Stimulated activated CD8-positive, alpha-beta memory T cell treated with anti-CD3 and anti-CD28 coated beads, Interleukin-7, amount 100 ng/mL, for 1 hour (primary cell): ENCODE measurements around the gene CAMTA1.

Source experiments
- DNase-seq, 2 donors: peaks; one replicate each; pipeline ENCODE4 v3.0.0-alpha.2; 2020; ENCODE audit warnings: low read depth in 2 of 2

Gene CAMTA1

DNA sequence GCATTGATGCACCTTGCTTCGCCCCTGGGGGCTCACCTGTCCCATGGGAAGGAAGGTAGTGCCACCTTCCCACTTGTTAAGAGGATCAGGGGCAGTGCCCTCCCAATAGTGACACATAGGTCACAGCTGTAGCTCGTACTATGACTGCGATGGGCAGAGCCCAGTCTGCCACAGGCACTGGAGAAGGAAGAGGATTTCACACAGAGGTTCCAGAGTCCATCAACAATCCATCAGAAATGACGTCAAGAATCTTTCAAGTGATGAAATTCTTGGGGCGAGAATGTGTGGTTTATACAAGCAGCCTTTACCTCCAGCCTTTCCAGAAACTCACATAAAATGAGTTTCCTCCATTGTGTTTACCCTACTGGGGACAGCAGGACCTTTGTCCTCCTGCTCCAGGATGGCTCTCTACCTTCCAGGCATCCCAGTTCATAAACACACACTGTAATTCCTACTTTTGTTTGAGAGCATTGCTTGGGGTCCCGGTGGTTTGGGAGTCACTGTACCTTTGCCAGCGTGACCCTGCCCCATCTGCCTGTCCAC, 725.2 kb downstream of the CAMTA1 start:
- no peak for DNase-seq

DNA sequence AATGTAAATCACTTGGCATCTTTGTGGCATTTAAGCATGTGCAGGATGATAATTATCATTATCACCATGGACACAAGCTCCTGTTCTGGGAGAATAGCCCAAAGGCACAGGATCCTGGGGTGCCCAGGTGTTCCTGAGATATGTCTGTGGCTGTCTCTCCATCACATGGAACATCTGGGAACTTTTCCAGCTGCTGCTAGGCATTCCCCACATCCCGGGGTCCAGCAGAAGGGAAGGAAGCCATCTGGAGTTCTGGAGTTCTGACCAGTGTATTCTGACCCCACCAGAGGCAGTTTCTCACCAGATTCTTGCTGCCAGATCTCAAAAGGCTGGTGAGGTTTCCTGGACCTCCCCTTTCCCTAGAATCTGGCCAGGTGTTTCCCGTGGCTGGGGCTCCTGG, 726.1 kb downstream of the CAMTA1 start:
- no peak for DNase-seq

DNA sequence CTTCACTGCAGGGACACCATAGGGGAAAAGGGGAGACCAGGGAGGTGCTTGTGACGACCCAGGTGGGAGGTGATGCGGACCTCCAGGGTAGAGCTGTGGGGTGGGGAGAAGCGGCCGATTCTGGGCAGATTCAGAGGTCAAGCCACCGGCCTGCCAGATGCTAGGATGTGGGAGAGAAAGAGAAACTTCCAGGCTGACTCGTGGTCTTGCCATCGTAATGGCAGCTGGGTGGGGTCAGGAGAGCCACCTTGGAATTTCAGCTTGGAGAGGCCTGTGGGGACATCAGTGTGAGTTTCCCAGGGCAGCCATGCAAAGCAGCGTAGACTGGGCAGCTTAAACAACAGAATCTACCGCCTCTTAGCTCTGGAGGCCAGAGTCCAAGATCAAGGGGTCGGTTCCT, 727.8 kb downstream of the CAMTA1 start:
- DNase-seq, result no peak

GRCh38 chr1:7515175-7515574, 729.9 kb downstream of the CAMTA1 start:
- no peak for DNase-seq

DNA sequence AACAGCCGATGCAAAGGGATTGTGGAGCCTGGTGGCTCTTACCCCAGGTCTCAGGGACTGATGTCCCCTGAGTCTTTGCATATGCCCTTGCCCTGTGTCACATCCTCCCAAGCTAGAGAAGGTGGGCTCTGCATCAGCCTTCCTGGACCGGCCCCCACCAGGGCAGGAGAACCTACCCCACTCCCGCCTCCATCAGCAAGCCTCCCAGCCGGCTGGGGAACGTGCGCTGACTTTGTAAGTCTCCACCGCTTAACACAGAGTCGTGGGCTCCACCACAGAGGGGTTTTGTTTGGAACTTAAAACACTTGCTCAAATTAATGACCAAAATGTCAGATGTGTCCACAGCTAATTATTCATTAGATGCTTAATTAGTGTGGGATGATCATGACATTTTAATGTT, 730.6 kb downstream of the CAMTA1 start:
- DNase-seq, result no peak

DNA sequence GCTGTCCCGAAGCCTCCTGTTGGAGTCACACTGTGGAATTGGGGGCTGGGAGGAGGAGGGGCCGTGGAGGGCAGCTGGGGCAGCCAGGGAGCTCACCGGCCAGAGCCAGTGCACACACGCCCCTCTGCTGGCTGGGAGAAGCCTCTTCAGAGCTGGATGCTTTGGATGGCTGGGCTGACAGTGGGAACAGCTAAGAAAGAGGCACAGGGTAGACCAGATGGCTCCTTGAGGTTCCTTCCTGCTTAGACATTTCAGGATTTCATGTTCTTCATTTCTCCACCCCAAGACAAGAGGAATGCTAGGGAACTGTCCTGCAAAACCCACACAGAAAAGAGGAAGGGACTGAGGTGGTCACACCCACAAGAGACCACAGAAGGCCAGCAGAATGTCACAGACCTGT, 731.1 kb downstream of the CAMTA1 start:
- DNase-seq, result no peak

GRCh38 chr1:7516929-7517328, 731.7 kb downstream of the CAMTA1 start:
- no peak for DNase-seq

DNA sequence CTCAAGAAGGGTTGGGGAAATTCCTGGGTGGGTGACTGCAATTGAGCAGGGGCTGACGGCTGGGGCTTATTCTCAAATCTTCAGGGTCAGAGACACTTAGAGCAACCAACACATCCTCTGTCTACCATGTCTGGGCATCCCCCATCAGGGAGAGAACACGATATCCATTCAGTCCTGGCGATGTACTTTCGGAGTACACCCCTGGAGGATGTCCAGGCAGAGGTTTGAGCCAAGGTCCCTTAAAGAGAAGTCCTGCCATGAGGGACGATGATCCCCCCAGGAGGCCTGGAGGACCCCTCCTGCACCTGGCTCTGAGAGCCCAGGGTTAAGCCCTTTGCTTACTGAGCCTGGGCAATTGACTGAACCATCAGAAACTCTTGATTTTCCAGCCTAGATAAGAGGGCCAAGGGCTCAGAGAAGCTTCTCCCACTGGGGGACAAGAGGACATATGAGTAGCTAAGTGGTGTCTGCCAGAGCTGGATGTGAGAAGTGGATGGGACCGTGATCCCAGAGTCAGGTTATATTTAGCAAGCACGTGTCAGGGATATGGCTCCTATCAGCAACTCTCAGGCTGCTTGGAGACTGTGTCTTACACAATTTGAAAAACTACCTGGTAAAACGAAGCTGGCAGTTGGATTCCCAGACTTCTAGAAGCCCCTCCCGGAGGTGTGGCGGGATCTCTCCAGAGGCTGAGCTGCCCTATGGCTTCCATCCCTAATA, 732.5 kb downstream of the CAMTA1 start:
- no peak for DNase-seq

DNA sequence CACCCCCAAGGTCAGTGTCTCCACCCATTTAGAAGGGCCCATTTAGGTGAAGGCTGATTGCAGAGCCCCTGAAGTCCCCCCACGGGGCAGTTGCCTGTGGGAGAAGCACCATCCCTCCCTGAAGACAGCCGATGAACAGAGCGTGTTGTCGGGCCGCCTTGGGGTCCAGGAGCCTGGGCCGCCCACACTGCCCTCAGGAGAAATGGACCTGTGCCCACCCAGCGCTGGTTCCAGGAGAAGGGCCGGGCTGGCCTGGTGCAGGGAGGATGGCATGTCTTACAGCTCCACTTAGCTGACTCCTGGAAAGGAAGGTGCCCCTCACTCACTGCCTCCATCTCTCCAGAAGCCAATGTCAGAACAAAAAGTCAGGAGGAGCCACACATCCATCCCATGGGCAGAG, 733.2 kb downstream of the CAMTA1 start:
- DNase-seq, result no peak

- no peak for DNase-seq
Observed at GRCh38 chr1:7519181-7519860, 734.1 kb downstream of the CAMTA1 start.

DNA sequence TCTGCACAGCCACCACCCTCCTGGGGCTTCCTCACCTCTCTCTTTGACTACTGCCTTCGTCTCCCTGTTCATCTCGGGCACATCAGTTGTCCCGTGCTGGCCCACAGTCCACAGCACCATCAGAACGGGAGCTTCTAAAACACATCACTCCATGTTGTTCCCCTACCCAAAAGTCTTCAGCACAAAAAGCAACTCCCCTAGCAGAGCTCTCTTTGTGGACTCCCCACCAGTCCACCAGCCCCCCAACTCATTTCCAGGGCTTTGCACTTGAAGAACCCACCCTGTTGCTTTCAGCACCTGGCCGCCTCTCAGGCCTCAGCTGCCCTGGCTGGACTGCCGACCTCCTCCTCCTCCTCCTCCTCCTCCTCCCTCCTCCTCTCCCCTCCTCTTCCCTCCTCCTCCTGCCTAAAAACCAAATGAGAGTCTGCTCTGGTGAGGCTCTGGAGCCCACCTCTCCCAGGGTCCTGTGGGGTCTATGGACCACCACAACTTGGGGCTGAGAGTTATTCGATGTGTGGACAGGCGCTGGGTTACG, 734.7 kb downstream of the CAMTA1 start:
- DNase-seq, result no peak

DNA sequence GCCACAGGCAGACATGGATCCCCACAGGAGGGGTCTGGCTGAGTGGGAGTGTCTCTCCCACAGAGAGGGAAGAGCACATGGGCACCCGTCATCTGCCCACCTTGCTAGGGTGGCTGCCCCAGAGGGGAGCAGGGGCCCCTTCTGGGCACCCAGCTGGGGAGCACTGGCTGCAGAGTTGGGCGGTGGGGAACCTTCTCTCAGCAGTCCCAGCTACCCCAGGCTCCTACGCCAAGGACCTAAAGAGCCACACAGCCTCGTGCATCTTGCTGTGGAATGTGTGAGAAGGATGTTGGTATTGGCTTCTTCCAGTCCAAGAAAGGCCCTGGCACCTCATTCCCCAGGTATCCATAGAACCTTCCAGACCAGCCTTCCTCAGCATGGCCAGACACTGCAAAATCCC, 735.2 kb downstream of the CAMTA1 start:
- no peak for DNase-seq

DNA sequence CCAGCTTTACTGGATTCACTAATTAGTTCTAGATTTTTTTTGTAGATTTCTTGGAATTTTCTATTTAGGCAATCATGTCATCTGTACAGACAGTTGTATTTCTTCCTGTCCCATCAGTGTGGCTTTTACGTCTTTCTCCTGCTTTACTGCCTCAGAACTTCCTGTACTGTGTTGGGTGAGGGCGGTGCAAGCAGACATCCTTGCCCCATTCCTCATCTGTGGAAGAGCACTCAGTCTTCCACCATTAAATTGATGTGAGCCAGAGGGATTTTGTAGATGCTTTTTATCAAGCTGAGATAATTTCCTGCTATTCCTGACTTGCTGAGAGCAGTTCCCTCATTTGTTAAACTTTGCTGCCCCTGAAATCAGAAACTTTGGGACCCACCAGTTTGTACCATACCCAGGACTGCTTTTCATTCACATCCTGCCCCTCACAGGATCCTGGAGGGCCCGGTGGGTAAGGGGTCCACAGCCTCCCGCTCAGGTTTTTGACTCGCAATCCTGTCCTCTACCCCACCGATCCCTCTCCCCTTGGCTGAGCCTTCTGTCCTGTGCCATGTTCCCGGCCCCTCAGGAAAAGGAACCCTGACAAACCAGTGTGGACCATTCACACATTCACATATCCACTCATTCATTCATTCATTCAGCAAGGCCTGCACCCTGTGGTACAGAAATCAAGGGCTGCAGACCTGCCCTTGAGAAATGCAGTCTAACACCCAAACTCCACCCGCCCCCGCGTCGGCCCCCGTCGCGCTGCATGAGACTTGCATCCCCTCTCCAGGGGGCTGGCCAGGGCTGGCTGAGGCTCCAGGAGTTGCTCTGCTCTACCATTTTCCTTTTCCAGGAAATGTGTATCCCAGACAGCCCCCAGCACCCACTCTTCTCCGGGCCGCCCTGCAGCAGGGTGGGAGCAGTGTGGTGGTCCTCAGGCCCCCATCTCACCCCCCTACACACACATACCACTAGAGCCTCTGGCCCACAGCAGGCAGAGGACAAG, 739.4 kb downstream of the CAMTA1 start:
- DNase-seq, result no peak

DNA sequence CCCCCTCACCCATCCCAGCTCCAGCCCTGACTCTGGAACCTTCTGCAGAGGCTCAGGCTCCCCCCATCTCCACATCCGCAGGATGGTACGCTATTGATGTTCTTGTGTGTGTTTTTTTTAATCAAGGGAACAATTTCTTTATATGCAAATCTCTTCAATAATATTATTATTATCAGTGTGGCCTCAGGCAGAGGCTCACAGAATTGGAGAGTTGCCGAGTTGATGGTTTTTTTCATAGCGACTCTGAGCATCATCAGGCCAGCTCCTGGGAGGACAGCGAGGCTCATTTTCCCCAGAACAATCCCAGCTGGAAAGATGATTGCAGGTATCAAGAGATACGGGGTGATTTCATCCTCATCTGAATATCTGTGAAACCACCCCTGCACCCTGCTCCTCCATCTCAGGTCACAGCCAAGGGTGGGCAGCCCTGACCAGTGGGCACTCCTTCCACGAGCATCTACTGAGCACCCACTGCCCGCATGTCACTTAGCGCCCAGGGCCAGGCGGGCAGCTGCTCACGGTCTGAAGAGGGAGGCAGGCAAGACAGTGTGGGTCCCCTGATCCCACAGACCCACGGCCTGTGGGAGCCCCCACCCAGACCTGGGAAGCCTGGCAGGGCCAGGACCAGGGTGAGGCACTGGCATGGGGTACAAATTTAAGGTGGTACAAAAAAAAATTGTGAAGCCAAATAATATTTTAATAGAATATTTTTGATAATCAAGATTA, 740.2 kb downstream of the CAMTA1 start:
- no peak for DNase-seq

- DNase-seq, result no peak
Observed at GRCh38 chr1:7526196-7526866, 741.1 kb downstream of the CAMTA1 start.

GRCh38 chr1:7526867-7527732, 741.8 kb downstream of the CAMTA1 start:
- DNase-seq, result no peak

GRCh38 chr1:7527733-7528045, 742.4 kb downstream of the CAMTA1 start:
- no peak for DNase-seq

GRCh38 chr1:7528386-7529198, 743.3 kb downstream of the CAMTA1 start:
- DNase-seq, result no peak

GRCh38 chr1:7529917-7530316, 744.7 kb downstream of the CAMTA1 start:
- no peak for DNase-seq
